Activated CD4-positive, alpha-beta T cell treated with anti-CD3 and anti-CD28 coated beads for 48 hours (primary cell): ENCODE measurements around the gene CCDC158.
"Not testable (repeated sequence)": the region's sequence is repeated elsewhere in the genome, so short reads cannot be mapped to it uniquely, and the experiment has no call there.

Experiments used
- DNase-seq: peaks from one replicate; pipeline ENCODE4 v3.0.0-alpha.2; 2020

The CCDC158 gene

GRCh38 chr4:76420762-76421581, at the start of gene CCDC158:
TSS of gene CCDC158 (minus strand) at chr4:76421141. CDS start at chr4:76403207, 17,934 bp downstream.
- DNase-seq = peak; percentile 10

- DNase-seq = no peak
These were observed 49.6 kb upstream of the CCDC158 start for GRCh38 chr4:76470532-76470931.

- DNase-seq = no peak
These were observed 49.1 kb upstream of the CCDC158 start for GRCh38 chr4:76470064-76470463.

GRCh38 chr4:76463568-76463967, 42.6 kb upstream of the CCDC158 start:
- DNase-seq = no peak

- no peak for DNase-seq
These were observed 38.4 kb upstream of the CCDC158 start for GRCh38 chr4:76459291-76459723.

GRCh38 chr4:76458825-76459224, 37.9 kb upstream of the CCDC158 start:
- DNase-seq = no peak

- DNase-seq = no peak
These were observed 37.4 kb upstream of the CCDC158 start for GRCh38 chr4:76458297-76458696.

- no peak for DNase-seq
These were observed 36.9 kb upstream of the CCDC158 start for GRCh38 chr4:76457885-76458284.

- not testable (repeated sequence) for DNase-seq
These were observed 33.1 kb upstream of the CCDC158 start for GRCh38 chr4:76454073-76454472.

GRCh38 chr4:76453232-76453631, 32.3 kb upstream of the CCDC158 start:
- no peak for DNase-seq

- no peak for DNase-seq
These were observed 28.9 kb upstream of the CCDC158 start for GRCh38 chr4:76449833-76450232.

GRCh38 chr4:76449362-76449767, 28.4 kb upstream of the CCDC158 start:
- no peak for DNase-seq

- no peak for DNase-seq
These were observed 27.3 kb upstream of the CCDC158 start for GRCh38 chr4:76448211-76448610.

- no peak for DNase-seq
These were observed 26.5 kb upstream of the CCDC158 start for GRCh38 chr4:76447393-76447851.

- DNase-seq = no peak
These were observed 25.0 kb upstream of the CCDC158 start for GRCh38 chr4:76445911-76446310.

- no peak for DNase-seq
These were observed 22.4 kb upstream of the CCDC158 start for GRCh38 chr4:76443376-76443775.

- no peak for DNase-seq
These were observed 21.9 kb upstream of the CCDC158 start for GRCh38 chr4:76442807-76443206.

- DNase-seq = no peak
These were observed 20.9 kb upstream of the CCDC158 start for GRCh38 chr4:76441881-76442280.

- DNase-seq = no peak
These were observed 18.6 kb upstream of the CCDC158 start for GRCh38 chr4:76439491-76439890.

GRCh38 chr4:76435528-76436319, 14.8 kb upstream of the CCDC158 start:
- no peak for DNase-seq

GRCh38 chr4:76434901-76435527, 14.1 kb upstream of the CCDC158 start, which contains the start of gene SHROOM3:
TSS of gene SHROOM3 (plus strand) at chr4:76435229. CDS start at chr4:76436053, 824 bp downstream.
- no peak for DNase-seq

- DNase-seq = no peak
These were observed 9.8 kb upstream of the CCDC158 start for GRCh38 chr4:76430519-76431388.
